HG03097 (cell line): ENCODE measurements around the gene KIFC1.

ENCODE experiments used
- ATAC-seq: cut with Tn5 transposase; IDR thresholded peaks from one replicate; pipeline ENCODE4 v1.9.1; 2021; ENCODE audit not compliant: unreplicated experiment, low FRiP score

Gene KIFC1

DNA sequence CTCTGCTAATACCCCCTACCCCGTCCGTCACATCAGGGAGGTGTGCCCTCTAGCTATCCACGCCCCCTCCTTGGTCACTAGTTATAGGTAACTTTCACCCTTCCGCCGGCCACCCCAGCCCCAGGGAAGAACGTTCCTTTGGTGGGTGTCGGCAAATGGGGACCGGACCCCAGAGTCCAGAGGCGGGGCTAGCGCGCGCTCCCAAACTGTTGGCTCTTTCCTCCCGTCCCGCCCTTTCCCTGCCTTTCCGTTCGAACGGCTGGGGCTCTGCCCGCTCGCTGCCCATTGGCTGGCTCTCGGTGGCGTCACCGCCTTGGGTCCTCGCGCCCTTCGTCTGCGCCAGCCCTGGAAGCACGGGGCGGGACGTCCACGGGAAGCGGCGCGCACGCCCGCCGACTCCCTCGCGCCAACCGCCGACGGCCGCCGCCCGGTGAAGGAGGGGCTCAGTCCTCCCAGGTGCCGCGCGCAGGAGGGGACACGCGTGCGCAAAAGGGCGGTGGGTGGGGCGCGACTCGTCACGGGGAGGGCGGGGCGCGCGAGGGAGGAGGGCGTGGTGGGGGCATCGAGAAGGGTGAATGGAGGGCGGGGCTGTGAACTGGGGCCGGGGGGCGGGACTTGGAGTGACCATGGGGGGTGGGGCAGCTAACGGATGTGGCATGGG is 18.6 kb downstream of the KIFC1 start:
- ATAC-seq, result peak; percentile 66

- peak; percentile 26 for ATAC-seq
These were observed 19.3 kb downstream of the KIFC1 start, which contains the start of gene PHF1 for GRCh38 chr6:33410711-33411631. PHF1 (plus strand) TSS chr6:33411014; CDS start chr6:33412264, 1,250 bp downstream.

GRCh38 chr6:33411632-33412005 is 20.0 kb downstream of the KIFC1 start:
- no peak for ATAC-seq

- ATAC-seq, result no peak
These were observed 20.8 kb downstream of the KIFC1 start for GRCh38 chr6:33412140-33413009.

DNA sequence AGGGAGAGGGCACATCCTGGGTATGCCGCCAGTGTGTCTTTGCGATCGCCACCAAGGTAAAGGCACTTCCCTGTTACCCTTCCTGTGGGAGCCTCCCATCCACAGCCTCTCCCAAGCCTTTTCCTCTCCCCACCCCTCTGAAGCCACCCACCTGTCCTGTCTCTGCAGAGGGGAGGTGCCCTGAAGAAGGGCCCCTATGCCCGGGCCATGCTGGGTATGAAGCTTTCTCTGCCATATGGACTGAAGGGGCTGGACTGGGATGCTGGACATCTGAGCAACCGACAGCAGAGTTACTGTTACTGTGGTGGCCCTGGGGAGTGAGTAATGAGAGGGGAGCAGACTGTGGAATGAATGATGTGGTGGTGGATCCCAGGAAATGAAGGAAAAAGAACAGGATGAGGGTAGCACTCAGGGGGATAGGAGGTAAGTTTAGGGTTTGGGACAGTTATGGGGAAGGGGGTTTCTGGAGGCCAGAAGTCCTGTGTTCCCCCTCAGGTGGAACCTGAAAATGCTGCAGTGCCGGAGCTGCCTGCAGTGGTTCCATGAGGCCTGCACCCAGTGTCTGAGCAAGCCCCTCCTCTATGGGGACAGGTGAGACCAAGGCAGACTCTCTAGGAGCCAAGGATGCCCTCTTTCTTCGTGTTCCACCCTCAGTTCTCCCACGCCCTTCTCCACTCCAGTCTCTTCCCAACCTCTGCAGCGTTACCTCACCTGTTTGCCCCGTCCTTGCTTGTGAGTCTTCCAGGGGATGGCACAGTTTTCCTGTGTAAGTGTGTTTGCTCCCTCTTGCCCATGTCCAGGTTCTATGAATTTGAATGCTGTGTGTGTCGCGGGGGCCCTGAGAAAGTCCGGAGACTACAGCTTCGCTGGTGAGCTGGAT is 21.9 kb downstream of the KIFC1 start:
- ATAC-seq, result no peak

GRCh38 chr6:33414592-33415271 is 23.1 kb downstream of the KIFC1 start:
- ATAC-seq, result no peak

DNA sequence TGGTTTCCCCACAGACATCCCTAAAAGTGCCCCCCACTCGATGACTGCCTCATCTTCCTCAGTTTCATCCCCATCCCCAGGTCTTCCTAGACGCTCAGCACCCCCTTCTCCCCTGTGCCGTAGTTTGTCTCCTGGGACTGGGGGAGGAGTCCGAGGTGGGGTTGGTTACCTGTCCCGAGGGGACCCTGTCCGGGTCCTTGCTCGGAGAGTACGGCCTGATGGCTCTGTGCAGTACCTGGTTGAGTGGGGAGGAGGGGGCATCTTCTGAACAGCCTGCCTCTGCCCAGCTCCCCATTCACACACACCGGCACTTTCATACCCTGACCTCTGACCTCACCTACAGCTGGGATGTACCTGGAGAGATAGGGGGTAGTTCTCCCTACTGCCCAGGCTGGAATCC is 24.2 kb downstream of the KIFC1 start:
- no peak for ATAC-seq

- no peak for ATAC-seq
These were observed 24.9 kb downstream of the KIFC1 start for GRCh38 chr6:33416386-33417127.

- no peak for ATAC-seq
These were observed 25.7 kb downstream of the KIFC1 start for GRCh38 chr6:33417128-33417902.

DNA sequence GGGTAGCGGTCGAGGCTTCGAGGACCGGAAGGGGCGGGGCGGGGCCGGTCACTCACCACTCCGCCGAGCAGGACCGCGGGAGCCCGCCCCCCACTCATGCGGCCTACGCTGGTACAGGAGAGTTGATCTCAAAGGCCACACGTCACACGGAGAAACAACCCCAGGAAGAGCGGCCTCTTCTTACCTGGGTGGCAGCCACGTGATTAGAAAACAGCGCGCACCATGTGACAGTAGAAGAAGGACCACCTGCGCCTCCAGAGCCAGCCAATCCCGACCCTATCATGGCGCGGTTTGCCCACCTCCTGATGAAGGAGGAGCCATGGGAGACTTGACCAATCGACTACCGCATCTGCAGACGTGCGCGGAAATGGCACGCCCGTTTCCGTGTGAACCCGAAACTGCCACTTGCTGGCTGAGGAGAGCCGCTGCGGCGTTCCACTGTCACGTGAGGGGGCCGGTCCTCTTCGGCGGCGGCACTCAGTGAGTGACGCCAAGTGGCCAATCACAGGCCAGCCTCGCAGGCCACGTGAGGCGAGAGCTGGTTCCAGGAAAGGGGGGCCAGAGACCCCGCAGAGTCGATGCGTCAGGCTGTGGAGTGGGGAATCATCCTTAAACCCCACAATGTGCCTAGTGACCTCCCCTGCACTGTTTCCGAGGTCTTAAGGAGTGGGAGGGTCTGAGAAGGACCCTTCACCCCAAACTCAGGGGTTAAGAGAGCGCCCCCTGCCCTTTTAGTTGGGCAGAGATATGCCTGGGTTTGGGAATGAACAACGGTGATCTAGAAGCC is 26.5 kb downstream of the KIFC1 start, which contains the start of gene CUTA:
Gene CUTA, minus strand, starts transcription at position 205 of the 787 bp plus-strand sequence. Its CDS starts 107 bp downstream, at position 98.
- ATAC-seq, result peak; percentile 80

DNA sequence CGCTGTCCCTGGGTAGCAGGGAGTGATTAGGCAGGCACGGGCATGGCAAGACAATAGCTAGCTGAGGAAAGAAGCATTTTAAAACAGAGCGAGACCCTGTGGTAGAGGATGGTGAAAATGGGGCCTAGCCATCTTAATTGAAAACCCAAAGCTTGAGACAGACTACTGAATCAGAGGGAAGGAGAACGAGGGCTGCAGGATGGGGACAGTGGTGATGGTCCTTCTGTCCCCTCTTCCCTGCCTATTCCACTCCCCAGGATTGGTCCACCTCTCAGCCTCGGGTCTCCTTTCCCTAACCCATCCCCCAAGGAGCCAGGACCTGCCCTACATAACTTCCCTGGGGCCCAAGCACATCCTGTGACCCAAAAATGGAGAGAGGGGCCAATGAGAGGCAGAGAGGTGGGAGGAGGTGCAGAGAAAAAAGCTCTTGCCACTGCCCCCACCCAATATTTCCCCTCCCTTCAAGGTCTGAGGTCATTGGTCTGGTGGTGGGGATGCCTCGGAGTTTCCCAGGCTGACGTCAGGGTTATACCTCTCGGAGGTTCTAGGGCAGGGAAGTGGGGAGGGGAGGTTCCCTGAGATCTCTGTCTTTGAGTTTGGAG is 27.2 kb downstream of the KIFC1 start:
- no peak for ATAC-seq

GRCh38 chr6:33419580-33420490 is 28.2 kb downstream of the KIFC1 start, which contains the start of gene SYNGAP1:
SYNGAP1 (plus strand) TSS chr6:33420065; CDS start chr6:33420265, 200 bp downstream.
- no peak for ATAC-seq

- ATAC-seq, result no peak
These were observed 29.1 kb downstream of the KIFC1 start for GRCh38 chr6:33420491-33421343.

DNA sequence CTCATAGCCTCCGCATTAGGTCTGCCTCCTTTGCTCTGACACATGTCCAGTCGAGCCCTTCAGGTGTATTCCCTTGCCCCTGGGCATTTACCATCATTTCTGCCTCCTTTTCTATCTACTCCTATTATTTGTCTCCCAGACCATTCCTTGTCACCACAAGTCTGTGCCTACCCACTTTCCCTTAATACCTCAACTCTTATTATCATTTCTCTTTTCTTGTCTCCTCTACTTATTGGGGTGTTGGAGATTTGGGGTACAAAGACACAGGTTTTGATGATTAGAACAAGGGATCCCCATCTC is 29.7 kb downstream of the KIFC1 start:
- ATAC-seq, result no peak

- no peak for ATAC-seq
These were observed 32.2 kb downstream of the KIFC1 start for GRCh38 chr6:33423777-33424176.
